Parathyroid adenoma (tissue), 2 donors: ENCODE measurements around the gene IER3.

Experiments used
- H2AFZ ChIP-seq: fragments of 300-600 bp; sonication (generic); one replicate; pipeline ENCODE4 v1.7.0; 2017; ENCODE audit warnings: antibody characterized with exemption, mild to moderate bottlenecking
- H3K27ac ChIP-seq: fragments of 300-600 bp; sonication (generic); one replicate; pipeline ENCODE4 v1.7.0; 2017
- H3K27me3 ChIP-seq: fragments of 300-600 bp; sonication (generic); one replicate; pipeline ENCODE4 v1.7.0; 2017; ENCODE audit warnings: low read length; ENCODE audit not compliant: control insufficient read depth, insufficient read depth
- H3K36me3 ChIP-seq: fragments of 300-600 bp; sonication (generic); one replicate; pipeline ENCODE4 v1.7.0; 2017; ENCODE audit warnings: low read length; ENCODE audit not compliant: control insufficient read depth, insufficient read depth
- H3K4me1 ChIP-seq: fragments of 300-600 bp; sonication (generic); one replicate; pipeline ENCODE4 v1.7.0; 2017; ENCODE audit warnings: control low read depth
- H3K4me2 ChIP-seq: fragments of 300-600 bp; sonication (generic); one replicate; pipeline ENCODE4 v1.7.0; 2017; ENCODE audit warnings: low read length
- H3K4me3 ChIP-seq: fragments of 300-600 bp; sonication (generic); one replicate; pipeline ENCODE4 v1.7.0; 2017; ENCODE audit warnings: low read depth, low read length
- H3K79me2 ChIP-seq: fragments of 300-600 bp; sonication (generic); one replicate; pipeline ENCODE4 v1.7.0; 2017; ENCODE audit warnings: control low read depth
- H3K9ac ChIP-seq: fragments of 300-600 bp; sonication (generic); one replicate; pipeline ENCODE4 v1.7.0; 2017; ENCODE audit warnings: mild to moderate bottlenecking
- H3K9me3 ChIP-seq: fragments of 300-600 bp; sonication (generic); one replicate; pipeline ENCODE4 v1.7.0; 2017; ENCODE audit warnings: low read length; ENCODE audit not compliant: control insufficient read depth
- CTCF ChIP-seq: fragments of 300-600 bp; sonication (generic); IDR thresholded peaks from one replicate; pipeline ENCODE4 v1.7.0; 2017; ENCODE audit warnings: antibody characterized with exemption, mild to moderate bottlenecking
- donor health status: primary hyperparathyroidism.

IER3 gene

GRCh38 chr6:30703821-30704220, 40.5 kb downstream of the IER3 start:
- Histone ChIP-seq H3K9me3 (no peaks in the 10 kb centered on the region), H3K79me2 (no peaks in the 10 kb centered on the region), H3K36me3 (no peaks in the 10 kb centered on the region), H3K4me3 (no peak overlapping the region), H3K4me1 (no peaks in the 10 kb centered on the region), H3K27ac (no peak overlapping the region), H2AFZ (no peak overlapping the region), H3K4me2 (no peak overlapping the region), H3K27me3 (no peaks in the 10 kb centered on the region), H3K9ac (no peak overlapping the region)
- TF ChIP-seq CTCF = no peak

GRCh38 chr6:30703011-30703410, 41.3 kb downstream of the IER3 start:
- Histone ChIP-seq H3K9ac (no peak overlapping the region), H3K4me3 (no peak overlapping the region), H3K79me2 (no peaks in the 10 kb centered on the region), H3K9me3 (no peaks in the 10 kb centered on the region), H3K27me3 (no peaks in the 10 kb centered on the region), H3K4me1 (no peaks in the 10 kb centered on the region), H3K36me3 (no peaks in the 10 kb centered on the region), H3K27ac (no peak overlapping the region), H2AFZ (no peak overlapping the region), H3K4me2 (no peak overlapping the region)
- no peak for TF ChIP-seq CTCF

- H3K4me3 ChIP-seq = no peak overlapping the region
- no peak overlapping the region for H2AFZ ChIP-seq
- no peaks in the 10 kb centered on the region for H3K9me3 ChIP-seq
- no peak overlapping the region for H3K27ac ChIP-seq
- H3K4me1 ChIP-seq = no peaks in the 10 kb centered on the region
- H3K79me2 ChIP-seq = no peaks in the 10 kb centered on the region
- H3K9ac ChIP-seq = no peak overlapping the region
- no peaks in the 10 kb centered on the region for H3K36me3 ChIP-seq
- no peak for TF ChIP-seq CTCF
- H3K27me3 ChIP-seq = no peaks in the 10 kb centered on the region
- H3K4me2 ChIP-seq = no peak overlapping the region
These were observed 44.0 kb downstream of the IER3 start for GRCh38 chr6:30700340-30700739.

- no peak overlapping the region for H3K4me2 ChIP-seq
- H3K4me3 ChIP-seq = no peak overlapping the region
- no peaks in the 10 kb centered on the region for H3K36me3 ChIP-seq
- H3K27ac ChIP-seq = no peak overlapping the region
- no peaks in the 10 kb centered on the region for H3K27me3 ChIP-seq
- H3K79me2 ChIP-seq = no peaks in the 10 kb centered on the region
- no peaks in the 10 kb centered on the region for H3K9me3 ChIP-seq
- H2AFZ ChIP-seq = no peak overlapping the region
- H3K4me1 ChIP-seq = peaks cover 7% of the 10 kb centered on the region
- TF ChIP-seq CTCF = no peak
- H3K9ac ChIP-seq = no peak overlapping the region
These were observed 47.9 kb downstream of the IER3 start for GRCh38 chr6:30696432-30696831.
